HEK293T (cell line): ENCODE measurements around the gene FAS.

Experiments used
- BHLHE40 ChIP-seq: fragments of 450-650 bp; IDR thresholded peaks from 2 replicates; pipeline ENCODE4 v1.6.1; 2016; ENCODE audit warnings: mild to moderate bottlenecking, moderate library complexity, borderline replicate concordance
- FOXM1 ChIP-seq: fragments of 450-650 bp; IDR thresholded peaks from 2 replicates; pipeline ENCODE4 v1.6.1; 2017; ENCODE audit warnings: mild to moderate bottlenecking, borderline replicate concordance
- PKNOX1 ChIP-seq: fragments of 450-650 bp; IDR thresholded peaks from 2 replicates; pipeline ENCODE4 v1.6.1; 2016
- TARDBP ChIP-seq: fragments of 450-650 bp; IDR thresholded peaks from 2 replicates; pipeline ENCODE4 v1.6.1; 2016

- TF ChIP-seq FOXM1, result no peak
- TF ChIP-seq BHLHE40, result no peak
- no peak for TF ChIP-seq TARDBP
- TF ChIP-seq PKNOX1, result no peak
These were observed 63.0 kb downstream of the FAS start for GRCh38 chr10:89053555-89053954.
